HFFc6 (cell line): ENCODE data around the gene OR10G4. TPM values are rescaled to one million over a fixed set of nuclear protein-coding genes. Genes with fewer than 3 reads are reported as not detected.

ENCODE experiments used
- DNase-seq: peaks from one replicate; pipeline ENCODE4 v3.0.0-alpha.2; 2018
- H3K27ac Mint-ChIP-seq: 2 replicates; pipeline ENCODE4 v1.8.0; 2020; ENCODE audit warnings: mild to moderate bottlenecking, mixed read lengths
- H3K27me3 Mint-ChIP-seq: 2 replicates; pipeline ENCODE4 v1.8.0; 2021; ENCODE audit warnings: mild to moderate bottlenecking, moderate library complexity, mixed read lengths; ENCODE audit not compliant: insufficient read depth
- H3K36me3 Mint-ChIP-seq: 2 replicates; pipeline ENCODE4 v1.8.0; 2021; ENCODE audit warnings: low read depth, mixed read lengths
- H3K4me1 Mint-ChIP-seq: 2 replicates; pipeline ENCODE4 v1.8.0; 2020; ENCODE audit warnings: low read depth, mixed read lengths
- H3K4me3 Mint-ChIP-seq: 2 replicates; pipeline ENCODE4 v1.8.0; 2020; ENCODE audit warnings: mild to moderate bottlenecking, moderate library complexity, mixed read lengths
- H3K9me3 Mint-ChIP-seq: 2 replicates; pipeline ENCODE4 v1.8.0; 2020; ENCODE audit warnings: mild to moderate bottlenecking, mixed read lengths
- total RNA-seq, 6 experiments: library from RNA; stranded (reverse); fragmentation: NEBNext Ultra II Directional; extraction: Animal tissue kit (Norgen Biotek cat#: 25700); gene quantifications; 2 replicates in 1 of 6; 3 replicates in 5 of 6; pipeline ENCODE4 v1.2.3, GENCODE V29; 2021
- TF ChIP-seq, protein P1 (sequence below): fragments of 200-600 bp; sonication (generic); IDR thresholded peaks from 2 replicates; pipeline ENCODE4 v1.5.0; 2021; ENCODE audit warnings: antibody characterized with exemption, mild to moderate bottlenecking

OR10G4 gene
- total RNA-seq, 6 experiments from 2014 or later, result not detected

DNA sequence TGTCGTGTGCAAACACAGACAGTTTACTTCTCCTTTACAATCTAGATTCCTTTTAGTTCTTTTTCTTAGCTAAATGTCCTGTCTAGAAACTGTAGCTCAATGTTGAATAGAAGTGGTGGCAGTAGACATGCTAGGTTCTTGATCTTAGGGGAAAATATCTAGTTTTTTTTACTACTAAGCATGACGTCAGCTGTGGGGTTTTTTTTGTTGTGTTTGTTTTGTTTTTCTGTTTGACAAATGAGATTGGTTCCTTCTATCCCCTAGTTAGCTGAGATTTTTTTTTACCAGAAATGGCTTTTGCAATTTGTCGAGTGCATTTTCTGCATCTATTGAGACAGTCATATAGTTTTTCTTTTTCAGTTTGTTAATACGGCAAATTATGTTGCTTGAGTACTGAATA is 30.6 kb downstream of the OR10G4 start:
- H3K4me1 Mint-ChIP-seq, result no peaks in the 10 kb centered on the region
- TF ChIP-seq, protein P1, sequence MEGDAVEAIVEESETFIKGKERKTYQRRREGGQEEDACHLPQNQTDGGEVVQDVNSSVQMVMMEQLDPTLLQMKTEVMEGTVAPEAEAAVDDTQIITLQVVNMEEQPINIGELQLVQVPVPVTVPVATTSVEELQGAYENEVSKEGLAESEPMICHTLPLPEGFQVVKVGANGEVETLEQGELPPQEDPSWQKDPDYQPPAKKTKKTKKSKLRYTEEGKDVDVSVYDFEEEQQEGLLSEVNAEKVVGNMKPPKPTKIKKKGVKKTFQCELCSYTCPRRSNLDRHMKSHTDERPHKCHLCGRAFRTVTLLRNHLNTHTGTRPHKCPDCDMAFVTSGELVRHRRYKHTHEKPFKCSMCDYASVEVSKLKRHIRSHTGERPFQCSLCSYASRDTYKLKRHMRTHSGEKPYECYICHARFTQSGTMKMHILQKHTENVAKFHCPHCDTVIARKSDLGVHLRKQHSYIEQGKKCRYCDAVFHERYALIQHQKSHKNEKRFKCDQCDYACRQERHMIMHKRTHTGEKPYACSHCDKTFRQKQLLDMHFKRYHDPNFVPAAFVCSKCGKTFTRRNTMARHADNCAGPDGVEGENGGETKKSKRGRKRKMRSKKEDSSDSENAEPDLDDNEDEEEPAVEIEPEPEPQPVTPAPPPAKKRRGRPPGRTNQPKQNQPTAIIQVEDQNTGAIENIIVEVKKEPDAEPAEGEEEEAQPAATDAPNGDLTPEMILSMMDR, result no peak

DNA sequence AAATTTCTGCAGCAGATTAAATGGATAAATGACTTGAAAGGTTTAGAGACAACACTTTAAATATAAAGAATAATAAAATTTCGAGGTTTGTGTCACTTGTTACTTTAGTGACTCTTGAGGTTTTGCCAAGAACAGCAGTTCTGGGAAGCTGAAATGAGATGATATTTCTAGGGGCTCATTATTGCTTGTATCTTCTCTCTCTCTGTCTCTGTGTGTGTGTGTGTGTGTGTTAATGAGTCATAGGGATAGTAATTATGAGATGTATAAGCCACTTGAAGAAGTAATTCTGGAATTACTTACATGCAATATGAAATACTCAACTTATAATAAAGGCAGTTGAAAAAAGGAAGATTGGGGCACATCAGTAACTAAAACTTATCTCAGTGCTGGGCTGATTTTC is 38.0 kb downstream of the OR10G4 start:
- Mint-ChIP-seq H3K27ac (no peak overlapping the region), H3K4me3 (no peak overlapping the region), H3K9me3 (peaks cover 4% of the 10 kb centered on the region), H3K4me1 (no peaks in the 10 kb centered on the region), H3K36me3 (no peaks in the 10 kb centered on the region), H3K27me3 (no peaks in the 10 kb centered on the region)
- no peak for DNase-seq
- TF ChIP-seq, protein P1, result no peak

More for the DNA sequence above, 30.6 kb downstream of the OR10G4 start:
- Mint-ChIP-seq H3K4me3 (no peak overlapping the region), H3K27me3 (peaks cover under 1% of the 10 kb centered on the region; the same call in 1 of the 2 replicates), H3K36me3 (no peaks in the 10 kb centered on the region), H3K9me3 (peaks cover 15% of the 10 kb centered on the region), H3K27ac (no peak overlapping the region)
- no peak for DNase-seq

DNA sequence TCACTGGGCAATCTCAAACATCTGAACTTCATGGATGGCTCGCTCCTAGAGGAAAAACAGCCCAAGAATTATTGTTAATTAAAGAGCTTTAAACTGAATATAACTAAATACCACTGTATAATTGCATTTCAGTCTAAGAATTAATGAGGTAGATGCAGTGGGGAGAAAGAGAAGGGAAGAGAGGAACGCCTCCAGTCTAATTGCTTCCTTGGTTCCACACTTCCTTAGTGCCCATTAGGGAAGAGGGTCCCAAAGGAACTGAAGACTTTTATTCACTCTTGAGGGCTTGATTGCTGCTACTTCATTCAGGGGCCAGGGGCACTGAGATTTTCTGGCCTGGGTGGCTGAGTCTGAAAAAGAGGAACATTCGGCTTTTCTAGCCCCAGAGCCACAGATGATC is 40.2 kb downstream of the OR10G4 start:
- H3K27ac Mint-ChIP-seq, result no peak overlapping the region
- no peak for DNase-seq
- no peak overlapping the region for H3K4me3 Mint-ChIP-seq
- no peaks in the 10 kb centered on the region for H3K27me3 Mint-ChIP-seq
- no peaks in the 10 kb centered on the region for H3K36me3 Mint-ChIP-seq
- no peaks in the 10 kb centered on the region for H3K4me1 Mint-ChIP-seq
- H3K9me3 Mint-ChIP-seq, result peaks cover 4% of the 10 kb centered on the region
- TF ChIP-seq, protein P1, result no peak

Other genes starting within 250 kb of the OR10G4 start
- not detected for gene OR6M1, start 206.6 kb upstream of the OR10G4 start, total RNA-seq
- gene TMEM225, start 127.3 kb upstream of the OR10G4 start, total RNA-seq, result not detected
- not detected for gene OR8D4, start 110.8 kb upstream of the OR10G4 start, total RNA-seq
- gene OR4D5, start 73.4 kb upstream of the OR10G4 start, total RNA-seq, result not detected
- gene OR6T1, start 69.2 kb upstream of the OR10G4 start, total RNA-seq, result not detected
- gene OR10S1, start 35.2 kb upstream of the OR10G4 start, total RNA-seq, result not detected
- not detected for gene OR10G6, start 17.8 kb upstream of the OR10G4 start, total RNA-seq
- gene OR10G9, start 10.0 kb downstream of the OR10G4 start, total RNA-seq, result not detected
- gene OR10G8, start 13.8 kb downstream of the OR10G4 start, total RNA-seq, result not detected
- not detected for gene OR10G7, start 28.3 kb downstream of the OR10G4 start, total RNA-seq
- under 1 TPM in 1 of 6 experiments, not detected in 5; 0.14 TPM for gene VWA5A, start 102.5 kb downstream of the OR10G4 start, total RNA-seq
- not detected for gene OR10D3, start 170.3 kb downstream of the OR10G4 start, total RNA-seq
- not detected for gene OR8G1, start 228.1 kb downstream of the OR10G4 start, total RNA-seq
- not detected for gene OR8G5, start 243.4 kb downstream of the OR10G4 start, total RNA-seq